ENCODE measurements around the gene TMOD2. TPM values are rescaled to one million over a fixed set of nuclear protein-coding genes. Genes with fewer than 3 reads are reported as not detected.

TMOD2 gene
- total RNA-seq, 1 donor from 2014 or later: 11.4 TPM

- no peak for DNase-seq (ENCODE audit: extremely low read depth, low read depth, low spot score)
Observed at GRCh38 chr15:51809457-51809856, 58.1 kb downstream of the TMOD2 start.

GRCh38 chr15:51812598-51812997 lies 61.2 kb downstream of the TMOD2 start:
- DNase-seq (ENCODE audit: extremely low read depth, low read depth, low spot score): no peak

- DNase-seq (ENCODE audit: extremely low read depth, low read depth, low spot score): no peak
Observed at GRCh38 chr15:51814606-51815005, 63.2 kb downstream of the TMOD2 start.

GRCh38 chr15:51816611-51817010 lies 65.2 kb downstream of the TMOD2 start:
- no peak for DNase-seq (ENCODE audit: extremely low read depth, low read depth, low spot score)

GRCh38 chr15:51818150-51818549 lies 66.8 kb downstream of the TMOD2 start:
- DNase-seq (ENCODE audit: extremely low read depth, low read depth, low spot score): no peak

GRCh38 chr15:51825698-51826097 lies 74.3 kb downstream of the TMOD2 start:
- DNase-seq (ENCODE audit: extremely low read depth, low read depth, low spot score): no peak

- no peak for DNase-seq (ENCODE audit: extremely low read depth, low read depth, low spot score)
Observed at GRCh38 chr15:51828621-51829375, 77.4 kb downstream of the TMOD2 start.

- no peak for DNase-seq (ENCODE audit: extremely low read depth, low read depth, low spot score)
Observed at GRCh38 chr15:51829376-51830275, 78.2 kb downstream of the TMOD2 start, which contains the start of gene TMOD3. TSS of gene TMOD3 (plus strand) at chr15:51829653. CDS start at chr15:51862885, 33,232 bp downstream.

GRCh38 chr15:51830276-51830806 lies 78.9 kb downstream of the TMOD2 start:
- no peak for DNase-seq (ENCODE audit: extremely low read depth, low read depth, low spot score)

- DNase-seq (ENCODE audit: extremely low read depth, low read depth, low spot score): no peak
Observed at GRCh38 chr15:51833772-51834171, 82.4 kb downstream of the TMOD2 start.

GRCh38 chr15:51837792-51838251 lies 86.4 kb downstream of the TMOD2 start:
- no peak for DNase-seq (ENCODE audit: extremely low read depth, low read depth, low spot score)

- no peak for DNase-seq (ENCODE audit: extremely low read depth, low read depth, low spot score)
Observed at GRCh38 chr15:51838270-51838669, 86.9 kb downstream of the TMOD2 start.

GRCh38 chr15:51840692-51841091 lies 89.3 kb downstream of the TMOD2 start:
- no peak for DNase-seq (ENCODE audit: extremely low read depth, low read depth, low spot score)

GRCh38 chr15:51841406-51842040 lies 90.1 kb downstream of the TMOD2 start:
- no peak for DNase-seq (ENCODE audit: extremely low read depth, low read depth, low spot score)

GRCh38 chr15:51842265-51842664 lies 90.9 kb downstream of the TMOD2 start:
- DNase-seq (ENCODE audit: extremely low read depth, low read depth, low spot score): no peak

GRCh38 chr15:51842852-51843737 lies 91.7 kb downstream of the TMOD2 start:
- DNase-seq (ENCODE audit: extremely low read depth, low read depth, low spot score): no peak

- no peak for DNase-seq (ENCODE audit: extremely low read depth, low read depth, low spot score)
Observed at GRCh38 chr15:51844747-51845426, 93.5 kb downstream of the TMOD2 start.

GRCh38 chr15:51846066-51846462 lies 94.7 kb downstream of the TMOD2 start:
- no peak for DNase-seq (ENCODE audit: extremely low read depth, low read depth, low spot score)

- DNase-seq (ENCODE audit: extremely low read depth, low read depth, low spot score): peak; percentile 78
Observed at GRCh38 chr15:51846463-51847230, 95.2 kb downstream of the TMOD2 start.
